Left forelimb (tissue), 1 donor: Measurements from ENCODE around the gene IGSF9B.
"Not testable (repeated sequence)": the region's sequence is repeated elsewhere in the genome, so short reads cannot be mapped to it uniquely, and the experiment has no call there.

Experiments used
- DNase-seq: peaks from one replicate; pipeline ENCODE4 v3.0.0-alpha.2; 2018; ENCODE audit warnings: low spot score

IGSF9B gene, protein sequence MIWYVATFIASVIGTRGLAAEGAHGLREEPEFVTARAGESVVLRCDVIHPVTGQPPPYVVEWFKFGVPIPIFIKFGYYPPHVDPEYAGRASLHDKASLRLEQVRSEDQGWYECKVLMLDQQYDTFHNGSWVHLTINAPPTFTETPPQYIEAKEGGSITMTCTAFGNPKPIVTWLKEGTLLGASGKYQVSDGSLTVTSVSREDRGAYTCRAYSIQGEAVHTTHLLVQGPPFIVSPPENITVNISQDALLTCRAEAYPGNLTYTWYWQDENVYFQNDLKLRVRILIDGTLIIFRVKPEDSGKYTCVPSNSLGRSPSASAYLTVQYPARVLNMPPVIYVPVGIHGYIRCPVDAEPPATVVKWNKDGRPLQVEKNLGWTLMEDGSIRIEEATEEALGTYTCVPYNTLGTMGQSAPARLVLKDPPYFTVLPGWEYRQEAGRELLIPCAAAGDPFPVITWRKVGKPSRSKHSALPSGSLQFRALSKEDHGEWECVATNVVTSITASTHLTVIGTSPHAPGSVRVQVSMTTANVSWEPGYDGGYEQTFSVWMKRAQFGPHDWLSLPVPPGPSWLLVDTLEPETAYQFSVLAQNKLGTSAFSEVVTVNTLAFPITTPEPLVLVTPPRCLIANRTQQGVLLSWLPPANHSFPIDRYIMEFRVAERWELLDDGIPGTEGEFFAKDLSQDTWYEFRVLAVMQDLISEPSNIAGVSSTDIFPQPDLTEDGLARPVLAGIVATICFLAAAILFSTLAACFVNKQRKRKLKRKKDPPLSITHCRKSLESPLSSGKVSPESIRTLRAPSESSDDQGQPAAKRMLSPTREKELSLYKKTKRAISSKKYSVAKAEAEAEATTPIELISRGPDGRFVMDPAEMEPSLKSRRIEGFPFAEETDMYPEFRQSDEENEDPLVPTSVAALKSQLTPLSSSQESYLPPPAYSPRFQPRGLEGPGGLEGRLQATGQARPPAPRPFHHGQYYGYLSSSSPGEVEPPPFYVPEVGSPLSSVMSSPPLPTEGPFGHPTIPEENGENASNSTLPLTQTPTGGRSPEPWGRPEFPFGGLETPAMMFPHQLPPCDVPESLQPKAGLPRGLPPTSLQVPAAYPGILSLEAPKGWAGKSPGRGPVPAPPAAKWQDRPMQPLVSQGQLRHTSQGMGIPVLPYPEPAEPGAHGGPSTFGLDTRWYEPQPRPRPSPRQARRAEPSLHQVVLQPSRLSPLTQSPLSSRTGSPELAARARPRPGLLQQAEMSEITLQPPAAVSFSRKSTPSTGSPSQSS (N-terminal part only)

DNA sequence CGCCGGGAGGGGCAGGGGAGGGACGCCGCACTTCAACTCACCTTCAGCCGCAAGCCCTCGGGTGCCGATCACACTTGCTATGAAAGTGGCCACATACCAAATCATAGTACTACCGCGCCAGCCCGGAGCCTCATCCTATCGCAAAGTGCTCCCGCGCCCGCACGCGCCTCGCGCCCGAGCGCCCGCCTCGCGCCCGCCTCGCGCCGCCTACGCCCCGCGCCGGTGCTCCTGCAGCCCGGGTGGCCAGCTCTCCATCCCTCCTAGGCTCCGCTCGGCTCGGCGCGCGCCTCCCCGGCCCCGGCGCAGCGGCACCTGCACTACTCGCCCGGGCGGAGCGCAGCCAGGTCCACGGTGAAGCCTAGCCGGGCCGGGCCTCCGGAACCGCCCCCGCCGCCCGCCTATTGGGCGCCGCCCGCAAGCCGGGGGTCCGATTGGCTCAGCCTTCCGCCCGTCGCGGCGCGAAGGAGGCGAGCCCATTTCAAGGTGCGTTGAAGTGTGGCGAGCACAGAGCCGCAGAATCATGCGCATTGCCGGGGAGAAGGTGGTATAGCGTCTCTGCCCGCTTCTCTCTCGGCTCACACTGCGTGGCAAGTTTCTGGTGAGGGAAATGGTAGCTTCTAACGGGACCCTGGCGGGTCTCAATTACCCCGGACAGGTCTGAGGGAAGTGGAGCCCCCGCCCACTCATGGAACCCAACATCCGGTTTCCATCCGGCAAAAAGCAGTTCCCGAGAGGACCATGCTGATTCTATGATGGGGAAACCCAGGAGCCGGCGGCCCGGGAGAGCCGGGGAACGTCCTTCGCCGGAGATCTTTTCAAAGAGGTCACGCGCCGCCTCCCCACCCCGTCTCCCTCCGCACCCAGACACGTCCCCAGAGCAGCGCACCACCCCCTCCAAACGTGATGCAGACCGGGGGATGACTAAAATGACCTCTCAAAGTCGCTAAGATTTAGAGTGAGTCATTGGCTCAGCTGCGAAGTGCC is at the start of gene IGSF9B:
Gene IGSF9B, minus strand, starts transcription at position 319 of the 984 bp plus-strand sequence. Its CDS starts 214 bp downstream, at position 105.
- peak; percentile 89 for DNase-seq

DNA sequence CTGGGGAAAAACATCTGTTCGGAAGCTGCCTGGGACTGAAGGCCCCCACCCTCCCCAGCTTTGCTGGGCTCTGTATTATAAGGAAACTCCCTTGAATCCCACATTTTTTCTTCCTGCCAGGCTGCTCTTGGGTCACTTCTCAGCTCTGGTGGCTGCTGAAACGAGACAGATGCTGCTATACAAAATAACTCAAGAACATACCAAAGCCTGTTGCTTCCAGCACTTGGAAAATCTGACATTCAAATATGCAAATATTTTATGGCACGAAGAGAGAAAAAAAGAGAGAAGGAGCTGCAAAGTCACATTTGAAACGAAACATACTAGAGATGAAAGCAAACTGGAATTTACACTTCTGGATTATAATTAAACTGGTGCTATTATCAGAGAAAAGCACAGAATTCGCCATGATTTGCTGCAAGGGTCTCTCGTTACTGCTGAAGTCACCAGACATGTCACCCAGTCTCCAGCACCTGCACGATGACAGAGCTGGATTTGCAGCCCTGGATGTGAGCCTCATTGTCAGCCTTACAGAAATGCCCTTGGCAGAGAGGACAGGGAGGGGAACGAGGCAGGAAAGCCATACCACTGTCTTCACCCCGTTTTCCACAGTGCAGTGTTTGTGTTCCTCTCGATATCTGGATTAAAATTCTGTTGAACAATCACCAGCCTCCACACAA is 47.9 kb upstream of the IGSF9B start:
- DNase-seq = no peak

- DNase-seq = no peak
Measured at GRCh38 chr11:134003792-134004495, 47.2 kb upstream of the IGSF9B start.

GRCh38 chr11:134002819-134003218 is 46.1 kb upstream of the IGSF9B start:
- DNase-seq = not testable (repeated sequence)

DNA sequence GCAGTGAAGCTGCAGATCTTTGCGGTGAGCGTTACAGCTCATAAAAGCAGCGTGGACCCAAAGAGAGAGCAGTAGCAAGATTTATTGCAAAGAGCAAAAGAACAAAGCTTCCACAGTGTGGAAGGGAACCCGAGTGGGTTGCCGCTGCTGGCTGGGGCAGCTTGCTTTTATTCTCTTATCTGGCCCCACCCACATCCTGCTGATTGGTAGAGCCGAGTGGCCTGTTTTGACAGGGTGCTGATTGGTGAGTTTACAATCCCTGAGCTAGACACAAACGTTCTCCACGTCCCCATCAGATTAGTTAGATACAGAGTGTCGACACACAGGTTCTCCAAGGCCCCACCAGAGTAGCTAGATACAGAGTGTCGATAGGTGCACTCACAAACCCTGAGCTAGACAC is 45.6 kb upstream of the IGSF9B start:
- DNase-seq = not testable (repeated sequence)

- no peak for DNase-seq
Measured at GRCh38 chr11:134001596-134001995, 44.8 kb upstream of the IGSF9B start.

DNA sequence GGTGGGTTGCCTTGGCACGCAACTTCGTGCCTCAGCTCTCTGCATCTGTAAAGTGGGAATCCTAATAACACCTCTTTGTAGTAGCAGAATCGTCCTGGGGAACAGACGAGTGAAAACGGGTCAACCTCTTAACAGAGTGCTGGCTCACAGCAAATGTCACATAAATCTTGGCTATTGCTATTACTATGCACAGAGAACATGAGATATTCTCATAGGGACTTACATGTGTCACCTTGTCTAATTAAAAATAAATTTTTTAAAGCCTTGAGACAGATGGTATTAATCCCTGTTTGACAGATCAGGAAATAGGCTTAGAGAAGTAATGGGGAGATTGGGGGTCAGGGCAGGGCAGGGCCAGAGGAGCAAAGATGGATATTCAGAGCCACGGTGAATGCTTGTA is 44.3 kb upstream of the IGSF9B start:
- no peak for DNase-seq

- no peak for DNase-seq
Measured at GRCh38 chr11:133999355-133999754, 42.6 kb upstream of the IGSF9B start.

- no peak for DNase-seq
Measured at GRCh38 chr11:133997554-133997953, 40.8 kb upstream of the IGSF9B start.

DNA sequence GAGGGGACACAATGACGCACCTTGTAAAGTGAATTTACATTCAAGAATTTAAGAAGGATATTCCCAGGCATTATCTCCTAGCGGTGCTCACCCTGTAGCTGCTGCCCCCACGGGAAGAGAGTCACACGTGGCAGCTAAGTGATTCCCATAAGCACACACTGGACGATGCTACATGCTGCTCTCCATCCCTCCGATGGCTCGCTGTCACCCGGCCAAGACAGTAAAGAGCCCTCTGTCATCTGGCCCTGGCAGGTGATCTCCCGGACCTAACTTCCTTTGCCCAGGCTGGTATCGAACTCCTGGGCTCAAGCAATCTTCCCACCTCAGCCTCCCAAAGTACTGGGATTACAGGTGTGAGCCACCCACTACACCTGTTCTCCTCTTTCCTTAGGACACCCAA is 39.9 kb upstream of the IGSF9B start:
- no peak for DNase-seq

GRCh38 chr11:133995066-133995465 is 38.3 kb upstream of the IGSF9B start:
- no peak for DNase-seq

GRCh38 chr11:133993921-133994320 is 37.2 kb upstream of the IGSF9B start:
- DNase-seq = no peak

DNA sequence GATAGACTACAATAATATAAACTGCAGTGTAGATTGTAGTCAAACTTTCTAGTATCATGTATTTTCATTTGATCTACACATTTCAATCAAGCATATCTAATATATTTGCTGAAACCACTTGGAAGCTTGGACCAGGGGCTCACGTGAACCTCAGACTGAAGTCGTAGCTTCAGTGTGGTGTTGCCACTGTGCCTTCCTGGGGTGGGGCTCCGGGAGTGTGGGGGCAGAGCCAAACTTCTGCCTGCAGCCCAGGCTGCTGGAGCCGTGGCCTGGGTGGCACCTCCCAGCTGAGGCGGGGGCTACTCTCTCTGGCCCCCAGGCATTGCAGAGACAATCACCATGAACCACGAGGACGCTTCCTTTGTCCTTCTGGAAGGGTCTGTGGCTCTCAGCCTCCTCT is 36.3 kb upstream of the IGSF9B start:
- DNase-seq = no peak

DNA sequence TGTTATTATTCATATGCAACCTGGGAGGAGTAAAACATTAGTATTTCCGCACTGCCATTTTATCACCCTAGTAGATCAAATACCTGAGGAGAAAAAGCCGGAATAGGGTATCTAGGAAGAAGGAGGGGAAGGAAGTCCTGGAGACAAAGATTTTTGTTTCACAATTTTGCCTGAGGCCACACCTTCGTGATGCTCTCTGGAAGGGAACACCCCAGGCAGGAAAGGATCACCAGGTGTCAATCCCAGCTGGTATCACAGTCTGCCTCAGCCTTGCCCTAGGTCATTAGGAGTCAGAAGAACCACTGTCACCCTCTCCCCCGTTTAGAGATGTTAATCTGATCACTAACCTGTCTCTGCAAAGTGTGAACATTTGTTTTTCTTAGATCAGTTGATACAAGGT is 35.4 kb upstream of the IGSF9B start:
- no peak for DNase-seq

- no peak for DNase-seq
Measured at GRCh38 chr11:133991101-133991500, 34.3 kb upstream of the IGSF9B start.

GRCh38 chr11:133990501-133990900 is 33.7 kb upstream of the IGSF9B start:
- no peak for DNase-seq

DNA sequence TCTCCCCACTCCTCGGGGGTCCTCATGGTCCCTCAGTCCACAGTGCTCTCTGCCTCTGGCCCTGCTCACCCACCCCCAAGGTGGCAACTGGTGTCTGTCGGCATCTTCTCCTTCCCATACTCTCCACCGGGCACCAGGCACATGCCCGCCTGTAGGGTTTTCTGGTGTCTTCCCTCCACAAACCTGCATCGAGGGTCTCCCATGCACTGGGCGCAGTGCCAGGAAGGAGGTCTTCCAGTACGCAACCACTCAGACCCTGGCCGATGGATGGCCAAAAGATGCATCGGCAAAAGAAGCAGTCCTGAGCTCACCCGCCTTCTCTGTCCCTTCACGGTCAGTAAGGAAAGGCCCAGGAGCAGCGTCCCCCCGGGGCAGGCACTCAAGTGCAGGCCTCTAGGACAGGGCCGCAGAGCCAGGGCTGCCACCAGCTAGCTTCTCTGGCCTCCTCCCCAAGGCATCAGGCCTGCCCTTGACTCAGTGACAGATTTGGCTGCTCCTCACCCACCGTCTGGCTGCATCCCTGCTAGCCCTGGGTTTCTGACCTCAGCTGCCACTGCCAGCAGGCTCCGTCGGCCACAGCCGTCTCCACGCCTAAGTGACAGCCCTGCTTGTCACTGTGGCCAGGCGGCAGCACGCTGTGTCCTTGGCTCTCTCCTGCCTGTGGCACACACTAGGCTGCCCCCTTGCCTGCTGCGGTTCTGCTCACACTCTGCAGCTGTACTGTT is 32.1 kb upstream of the IGSF9B start:
- DNase-seq = no peak

GRCh38 chr11:133987171-133987570 is 30.4 kb upstream of the IGSF9B start:
- DNase-seq = no peak
